Measurements from ENCODE around the gene MCC.

MCC gene

GRCh38 chr5:112996830-112997374, 491.4 kb downstream of the MCC start:
- no peak overlapping the region for H3K27ac ChIP-seq
- no peak for TF ChIP-seq CTCF (conservative IDR thresholded peaks at IDR 0.05)

GRCh38 chr5:112995764-112996618, 492.3 kb downstream of the MCC start:
- peak; percentile 87 for TF ChIP-seq CTCF (conservative IDR thresholded peaks at IDR 0.05)
- no peak overlapping the region for H3K27ac ChIP-seq

- no peak overlapping the region for H3K27ac ChIP-seq
- no peak for TF ChIP-seq CTCF (conservative IDR thresholded peaks at IDR 0.05)
These were observed 502.0 kb downstream of the MCC start for GRCh38 chr5:112986224-112986623.

GRCh38 chr5:112983363-112983762, 504.9 kb downstream of the MCC start:
- H3K27ac ChIP-seq: no peak overlapping the region

GRCh38 chr5:112979723-112980122, 508.5 kb downstream of the MCC start:
- no peak for TF ChIP-seq CTCF (conservative IDR thresholded peaks at IDR 0.05)
- no peak overlapping the region for H3K27ac ChIP-seq

More at GRCh38 chr5:112983363-112983762, 504.9 kb downstream of the MCC start:
- TF ChIP-seq CTCF (conservative IDR thresholded peaks at IDR 0.05): no peak

- H3K27ac ChIP-seq: no peak overlapping the region
- TF ChIP-seq CTCF (conservative IDR thresholded peaks at IDR 0.05): no peak
These were observed 509.4 kb downstream of the MCC start for GRCh38 chr5:112978836-112979235.

GRCh38 chr5:112977440-112977861, 510.8 kb downstream of the MCC start:
- peak overlapping the region; percentile 87 for H3K27ac ChIP-seq
- TF ChIP-seq CTCF (conservative IDR thresholded peaks at IDR 0.05): no peak
